ENCODE data around the gene HTT. TPM values are rescaled to one million over a fixed set of nuclear protein-coding genes. Genes with fewer than 3 reads are reported as not detected.
A peak's percentile ranks its signal among the peaks of the same experiment; 100 is the strongest.
"Not testable (repeated sequence)": the region's sequence is repeated elsewhere in the genome, so short reads cannot be mapped to it uniquely, and the experiment has no call there.

HTT gene
- total RNA-seq, 2 experiments from 2014 or later: 64.8 to 65.8 TPM

- peaks cover 15% of the 10 kb centered on the region for H3K36me3 Mint-ChIP-seq
- no peaks in the 10 kb centered on the region for H3K9me3 Mint-ChIP-seq
- POLR2A ChIA-PET: no interaction called here
- no peak overlapping the region for H3K4me3 Mint-ChIP-seq
- no peak for ATAC-seq (ENCODE audit: low read depth)
- no peak overlapping the region for H3K27ac Mint-ChIP-seq
- no peak for DNase-seq
- H3K27me3 Mint-ChIP-seq: no peaks in the 10 kb centered on the region
- peaks cover 7% of the 10 kb centered on the region for H3K4me1 Mint-ChIP-seq
Observed at GRCh38 chr4:3124070-3124767, 49.7 kb downstream of the HTT start.

GRCh38 chr4:3127112-3127511, 52.6 kb downstream of the HTT start:
- DNase-seq (no peak), ATAC-seq (ENCODE audit: low read depth) (no peak)
- no peaks in the 10 kb centered on the region for H3K27me3 Mint-ChIP-seq
- H3K4me1 Mint-ChIP-seq: peaks cover 12% of the 10 kb centered on the region
- peaks cover 18% of the 10 kb centered on the region for H3K36me3 Mint-ChIP-seq
- no peak overlapping the region for H3K27ac Mint-ChIP-seq
- H3K9me3 Mint-ChIP-seq: no peaks in the 10 kb centered on the region
- H3K4me3 Mint-ChIP-seq: no peak overlapping the region
- POLR2A ChIA-PET: no interaction called here

- Mint-ChIP-seq H3K36me3 (peaks cover 22% of the 10 kb centered on the region), H3K4me1 (peaks cover 10% of the 10 kb centered on the region), H3K4me3 (no peak overlapping the region), H3K27me3 (no peaks in the 10 kb centered on the region), H3K9me3 (no peaks in the 10 kb centered on the region), H3K27ac (no peak overlapping the region)
- DNase-seq (no peak), ATAC-seq (ENCODE audit: low read depth) (no peak)
- POLR2A ChIA-PET: no interaction called here
Observed at GRCh38 chr4:3128058-3128457, 53.6 kb downstream of the HTT start.

- DNase-seq: no peak
- peaks cover 22% of the 10 kb centered on the region for H3K36me3 Mint-ChIP-seq
- peaks cover 11% of the 10 kb centered on the region for H3K4me1 Mint-ChIP-seq
- H3K27me3 Mint-ChIP-seq: no peaks in the 10 kb centered on the region
- no peak for ATAC-seq (ENCODE audit: low read depth)
- H3K4me3 Mint-ChIP-seq: no peak overlapping the region
- H3K27ac Mint-ChIP-seq: peak overlapping the region; percentile 39
- H3K9me3 Mint-ChIP-seq: no peaks in the 10 kb centered on the region
- POLR2A ChIA-PET: no interaction called here
Observed at GRCh38 chr4:3128976-3129375, 54.5 kb downstream of the HTT start.

- POLR2A ChIA-PET: no interaction called here
- no peak for DNase-seq
- H3K36me3 Mint-ChIP-seq: peaks cover 22% of the 10 kb centered on the region
- ATAC-seq (ENCODE audit: low read depth): no peak
- H3K4me1 Mint-ChIP-seq: peaks cover 11% of the 10 kb centered on the region
- H3K27me3 Mint-ChIP-seq: no peaks in the 10 kb centered on the region
- H3K4me3 Mint-ChIP-seq: no peak overlapping the region
- no peaks in the 10 kb centered on the region for H3K9me3 Mint-ChIP-seq
- no peak overlapping the region for H3K27ac Mint-ChIP-seq
Observed at GRCh38 chr4:3130201-3130600, 55.7 kb downstream of the HTT start.

GRCh38 chr4:3130826-3131225, 56.3 kb downstream of the HTT start:
- ATAC-seq (ENCODE audit: low read depth) (no peak), DNase-seq (no peak)
- H3K4me3 Mint-ChIP-seq: no peak overlapping the region
- peaks cover 20% of the 10 kb centered on the region for H3K36me3 Mint-ChIP-seq
- no peaks in the 10 kb centered on the region for H3K27me3 Mint-ChIP-seq
- POLR2A ChIA-PET: no interaction called here
- H3K9me3 Mint-ChIP-seq: no peaks in the 10 kb centered on the region
- H3K4me1 Mint-ChIP-seq: peaks cover 11% of the 10 kb centered on the region
- peak overlapping the region; percentile 57 for H3K27ac Mint-ChIP-seq

GRCh38 chr4:3134201-3134600, 59.7 kb downstream of the HTT start:
- ATAC-seq (ENCODE audit: low read depth) (no peak), DNase-seq (no peak)
- H3K9me3 Mint-ChIP-seq: no peaks in the 10 kb centered on the region
- H3K27me3 Mint-ChIP-seq: no peaks in the 10 kb centered on the region
- no peak overlapping the region for H3K27ac Mint-ChIP-seq
- no peak overlapping the region for H3K4me3 Mint-ChIP-seq
- peaks cover 24% of the 10 kb centered on the region for H3K36me3 Mint-ChIP-seq
- POLR2A ChIA-PET: no interaction called here
- H3K4me1 Mint-ChIP-seq: peaks cover 13% of the 10 kb centered on the region

GRCh38 chr4:3135155-3136011, 60.9 kb downstream of the HTT start:
- Mint-ChIP-seq H3K4me3 (no peak overlapping the region), H3K27me3 (no peaks in the 10 kb centered on the region), H3K36me3 (peaks cover 26% of the 10 kb centered on the region), H3K27ac (no peak overlapping the region), H3K9me3 (no peaks in the 10 kb centered on the region), H3K4me1 (peaks cover 13% of the 10 kb centered on the region)
- no peak for ATAC-seq (ENCODE audit: low read depth)
- POLR2A ChIA-PET: interaction anchor here (0.5 kb wide), 1 partner anchor 14 kb away, joined by 3 read pairs; no protein-coding TSS in a partner anchor
- no peak for DNase-seq

GRCh38 chr4:3136454-3136853, 62.0 kb downstream of the HTT start:
- no peak overlapping the region for H3K4me3 Mint-ChIP-seq
- DNase-seq (no peak), ATAC-seq (ENCODE audit: low read depth) (no peak)
- H3K4me1 Mint-ChIP-seq: peaks cover 6% of the 10 kb centered on the region
- POLR2A ChIA-PET: no interaction called here
- H3K27ac Mint-ChIP-seq: no peak overlapping the region
- peaks cover 20% of the 10 kb centered on the region for H3K36me3 Mint-ChIP-seq
- no peaks in the 10 kb centered on the region for H3K9me3 Mint-ChIP-seq
- H3K27me3 Mint-ChIP-seq: no peaks in the 10 kb centered on the region

- no peaks in the 10 kb centered on the region for H3K27me3 Mint-ChIP-seq
- no peak overlapping the region for H3K27ac Mint-ChIP-seq
- POLR2A ChIA-PET: no interaction called here
- no peak overlapping the region for H3K4me3 Mint-ChIP-seq
- ATAC-seq (ENCODE audit: low read depth) (no peak), DNase-seq (no peak)
- peaks cover 17% of the 10 kb centered on the region for H3K36me3 Mint-ChIP-seq
- no peaks in the 10 kb centered on the region for H3K9me3 Mint-ChIP-seq
- peaks cover 5% of the 10 kb centered on the region for H3K4me1 Mint-ChIP-seq
Observed at GRCh38 chr4:3137908-3138307, 63.4 kb downstream of the HTT start.

- ATAC-seq (ENCODE audit: low read depth) (no peak), DNase-seq (no peak)
- Mint-ChIP-seq H3K27ac (no peak overlapping the region), H3K4me3 (no peak overlapping the region), H3K9me3 (no peaks in the 10 kb centered on the region), H3K4me1 (peaks cover 2% of the 10 kb centered on the region), H3K27me3 (no peaks in the 10 kb centered on the region), H3K36me3 (peaks cover 20% of the 10 kb centered on the region)
- POLR2A ChIA-PET: no interaction called here
Observed at GRCh38 chr4:3145234-3145924, 70.9 kb downstream of the HTT start.

- Mint-ChIP-seq H3K27me3 (no peaks in the 10 kb centered on the region), H3K9me3 (no peaks in the 10 kb centered on the region), H3K36me3 (peaks cover 23% of the 10 kb centered on the region), H3K4me1 (peaks cover 2% of the 10 kb centered on the region), H3K27ac (no peak overlapping the region), H3K4me3 (no peak overlapping the region)
- DNase-seq (no peak), ATAC-seq (ENCODE audit: low read depth) (no peak)
- POLR2A ChIA-PET: no interaction called here
Observed at GRCh38 chr4:3148926-3149325, 74.4 kb downstream of the HTT start.

- H3K27me3 Mint-ChIP-seq; H3K4me3 Mint-ChIP-seq; POLR2A ChIA-PET; H3K4me1 Mint-ChIP-seq; DNase-seq; H3K9me3 Mint-ChIP-seq; ATAC-seq (ENCODE audit: low read depth); H3K27ac Mint-ChIP-seq: not testable (repeated sequence)
- H3K36me3 Mint-ChIP-seq: peaks cover 31% of the 10 kb centered on the region
Observed at GRCh38 chr4:3151238-3151637, 76.8 kb downstream of the HTT start.

GRCh38 chr4:3157366-3157765, 82.9 kb downstream of the HTT start:
- Mint-ChIP-seq H3K4me3 (no peak overlapping the region), H3K36me3 (peaks cover 44% of the 10 kb centered on the region), H3K9me3 (peaks cover 5% of the 10 kb centered on the region), H3K4me1 (no peaks in the 10 kb centered on the region), H3K27me3 (no peaks in the 10 kb centered on the region), H3K27ac (no peak overlapping the region)
- POLR2A ChIA-PET: no interaction called here
- DNase-seq (no peak), ATAC-seq (ENCODE audit: low read depth) (no peak)

Data from activated naive CD8-positive, alpha-beta T cell treated with anti-CD3 and anti-CD28 coated beads, Interleukin-2, amount 10 ng/mL, durations not matched to agents 7 days and 5 days (primary cell).